ENCODE measurements around the gene MS4A8.
"Not testable (repeated sequence)": the region's sequence is repeated elsewhere in the genome, so short reads cannot be mapped to it uniquely, and the experiment has no call there.

DNA sequence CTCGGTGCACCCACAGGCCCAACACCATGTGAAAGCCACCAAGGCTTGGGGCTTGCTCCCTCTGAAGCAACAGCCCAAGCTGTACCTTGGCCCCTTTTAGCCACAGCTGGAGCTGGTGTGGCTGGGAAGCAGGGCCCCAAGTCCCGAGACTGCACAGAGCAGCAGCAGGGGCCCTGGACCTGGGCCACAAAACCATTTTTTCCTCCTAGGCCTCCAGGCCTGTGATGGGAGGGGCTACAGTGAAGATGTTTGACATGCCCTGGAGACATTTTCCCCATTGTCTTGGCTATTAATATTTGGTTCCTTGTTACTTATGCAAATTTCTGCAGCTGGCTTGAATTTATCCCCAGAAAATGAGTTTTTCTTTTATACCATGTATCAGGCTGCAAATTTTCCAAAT is 21.2 kb upstream of the MS4A8 start:
- not testable (repeated sequence) for TF ChIP-seq EZH2, EZH2phosphoT487 (IDR thresholded peaks at IDR 0.05)

All from neural progenitor cell (in vitro differentiated cells).